ENCODE data around the gene ARHGAP26. TPM values are rescaled to one million over a fixed set of nuclear protein-coding genes. Genes with fewer than 3 reads are reported as not detected.

The ARHGAP26 gene
- total and polyA plus RNA-seq, 2 donors (not counting 3 experiments of a cell fraction or from before 2014, with no cell fraction given): 3.1 to 16.2 TPM

- Histone ChIP-seq H3K9me1 (replicated peaks; ENCODE audit: control insufficient read depth, extremely low read depth, insufficient read depth, low read length) (no peaks in the 10 kb centered on the region), H3K9me3 (replicated peaks; ENCODE audit: control insufficient read depth, insufficient read depth, low read length) (no peaks in the 10 kb centered on the region), H3K4me2 (ENCODE audit: insufficient read depth, low read length) (no peak overlapping the region), H3K4me1 (ENCODE audit: control insufficient read depth, extremely low read depth, insufficient read depth, low read length) (no peaks in the 10 kb centered on the region), H3K27ac (ENCODE audit: insufficient read depth, low read depth, low read length) (no peak overlapping the region), H3K79me2 (ENCODE audit: control insufficient read depth, insufficient read depth, low read length) (no peaks in the 10 kb centered on the region), H4K20me1 (replicated peaks; ENCODE audit: control insufficient read depth, extremely low read depth, insufficient read depth, low read length) (no peaks in the 10 kb centered on the region), H3K4me3 (replicated peaks in 1 of 3; ENCODE audit: insufficient read depth in 1 of 3, low read depth in 1 of 3, low read length in 3 of 3) (no peak overlapping the region), H2AFZ (ENCODE audit: low read depth, low read length) (no peak overlapping the region), H3K27me3 (ENCODE audit: control insufficient read depth in 2 of 2, insufficient read depth in 2 of 2, low read length in 2 of 2) (peaks cover 0 to 1% of the 10 kb centered on the region in 2 experiments), H3K9ac (replicated peaks; ENCODE audit: extremely low read depth, insufficient read depth, low read length) (no peak overlapping the region), H3K36me3 (ENCODE audit: control insufficient read depth in 2 of 2, extremely low read depth in 1 of 2, insufficient read depth in 2 of 2, low read length in 2 of 2) (no peaks in the 10 kb centered on the region)
- ChIA-PET CTCF (interaction anchor here (1.0 to 1.7 kb wide), 5 partner anchors 8 to 707 kb away, joined by 3 to 7 read pairs (median 4); no protein-coding TSS in a partner anchor), POLR2A (no interaction called here)
- no peak for TF ChIP-seq GATA2 (IDR thresholded peaks at IDR 0.05; ENCODE audit: insufficient read depth, insufficient read length, low read depth, low read length)
- TF ChIP-seq MYC (IDR thresholded peaks at IDR 0.05; ENCODE audit: low read depth, low read length): no peak
- no peak for TF ChIP-seq POLR2AphosphoS5 (IDR thresholded peaks at IDR 0.05; ENCODE audit: insufficient read depth, low read depth, low read length)
- TF ChIP-seq POLR2A (IDR thresholded peaks at IDR 0.05; ENCODE audit: low read depth, low read length): no peak
- no peak for TF ChIP-seq EZH2 (IDR thresholded peaks at IDR 0.05; ENCODE audit: borderline replicate concordance, low read depth, low read length, severe bottlenecking)
- no peak for TF ChIP-seq MAX (IDR thresholded peaks at IDR 0.05; ENCODE audit: insufficient read depth, insufficient read length)
- TF ChIP-seq JUN (IDR thresholded peaks at IDR 0.05; ENCODE audit: borderline replicate concordance, insufficient read depth, insufficient read length, low read depth): no peak
- TF ChIP-seq CTCF (IDR thresholded peaks at IDR 0.05; ENCODE audit: extremely low read depth in 1 of 2, insufficient read depth in 1 of 2, low read depth in 1 of 2, low read length in 2 of 2): no peak
- intact Hi-C loops (cut with micrococcal nuclease) (no loop called here), dilution Hi-C loops (cut with MboI; ENCODE audit: extremely low pct_ligation_motif_present, low sequenced_read_pairs) (no loop called here)
- no peak for DNase-seq (ENCODE audit: low read depth, low spot score)
- BruUV-seq (replicated peaks): no TSS peak
- FAIRE-seq: no peak
Measured at GRCh38 chr5:143117821-143118220, 347.6 kb downstream of the ARHGAP26 start.
